PC-9 (cell line): ENCODE results near the gene MANEAL. TPM values are rescaled to one million over a fixed set of nuclear protein-coding genes. Genes with fewer than 3 reads are reported as not detected.
A peak's percentile ranks its signal among the peaks of the same experiment; 100 is the strongest.

Source experiments
- BruUV-seq: library from RNA; stranded (reverse); fragments of 400-500 nt; replicated peaks from 2 replicates; lab custom pipeline; 2021; lab: Mats Ljungman, UMichigan
- CTCF ChIA-PET: fragments of 300-600 bp; sonication (Branson Sonifier 250); formaldehyde crosslinking; loops from one replicate; lab custom pipeline; 2022; ENCODE audit warnings: antibody characterized with exemption; lab: Charles Lee
- POLR2A ChIA-PET: fragments of 300-600 bp; sonication (Branson Sonifier 250); formaldehyde crosslinking; loops from one replicate; lab custom pipeline; 2022; ENCODE audit warnings: antibody characterized with exemption; ENCODE audit not compliant: unreplicated experiment; lab: Charles Lee
- DNase-seq, 2 experiments: peaks; one replicate each; pipeline versions ENCODE4 v3.0.0 to v3.0.0-alpha.2; 2015 to 2022; ENCODE audit warnings: mixed read lengths in 1 of 2
- H2AFZ ChIP-seq: fragments of 200-600 bp; sonication (generic); 2 replicates; pipeline ENCODE4 v1.8.1; 2017; ENCODE audit warnings: antibody characterized with exemption
- H3F3A ChIP-seq: fragments of 200-600 bp; sonication (generic); 2 replicates; pipeline ENCODE4 v1.8.1; 2017; ENCODE audit warnings: antibody characterized with exemption, mild to moderate bottlenecking, low read depth; ENCODE audit not compliant: insufficient read depth
- H3K27ac ChIP-seq: fragments of 200-600 bp; sonication (generic); 2 replicates; pipeline ENCODE4 v1.6.1; 2016; ENCODE audit warnings: mixed run types
- H3K27me3 ChIP-seq: fragments of 200-600 bp; sonication (generic); 2 replicates; pipeline ENCODE4 v1.6.1; 2016; ENCODE audit warnings: low read depth, mixed run types; ENCODE audit not compliant: insufficient read depth
- H3K36me3 ChIP-seq: fragments of 200-600 bp; sonication (generic); 2 replicates; pipeline ENCODE4 v1.6.1; 2016; ENCODE audit warnings: low read depth, mixed run types
- H3K4me1 ChIP-seq: fragments of 200-600 bp; sonication (generic); replicated peaks from 2 replicates; pipeline ENCODE4 v1.6.1; 2016; ENCODE audit warnings: mixed run types; ENCODE audit not compliant: insufficient read depth
- H3K4me2 ChIP-seq: fragments of 200-600 bp; sonication (generic); 2 replicates; pipeline ENCODE4 v1.6.1; 2017; ENCODE audit warnings: mixed run types
- H3K4me3 ChIP-seq: fragments of 200-600 bp; sonication (generic); 2 replicates; pipeline ENCODE4 v1.6.1; 2016; ENCODE audit warnings: mixed run types
- H3K79me2 ChIP-seq: fragments of 200-600 bp; sonication (generic); 2 replicates; pipeline ENCODE4 v1.6.1; 2017; ENCODE audit warnings: low read depth, mixed run types
- H3K9me2 ChIP-seq: fragments of 200-600 bp; sonication (generic); 2 replicates; pipeline ENCODE4 v1.8.1; 2017; ENCODE audit warnings: mild to moderate bottlenecking; ENCODE audit not compliant: insufficient read depth
- H3K9me3 ChIP-seq: fragments of 200-600 bp; sonication (generic); 2 replicates; pipeline ENCODE4 v1.8.1; 2016; ENCODE audit warnings: low read depth; ENCODE audit not compliant: insufficient read depth
- H4K20me1 ChIP-seq: fragments of 200-600 bp; sonication (generic); 2 replicates; pipeline ENCODE4 v1.8.1; 2017; ENCODE audit not compliant: insufficient read depth
- CTCF ChIP-seq: fragments of 200-600 bp; sonication (generic); conservative IDR thresholded peaks from 2 replicates; pipeline ENCODE4 v1.6.1; 2017; ENCODE audit warnings: mixed run types, antibody characterized with exemption, mild to moderate bottlenecking, moderate library complexity
- EZH2 ChIP-seq: fragments of 200-600 bp; sonication (generic); IDR thresholded peaks from 2 replicates; pipeline ENCODE4 v1.8.0; 2017; ENCODE audit warnings: antibody characterized with exemption, low read depth
- intact Hi-C: fragments of 100-400 bp; cut with micrococcal nuclease; formaldehyde crosslinking; loops from one replicate; pipeline ENCODE4 v1.10.0; 2022; ENCODE audit not compliant: unreplicated experiment
- total RNA-seq: library from RNA; stranded (reverse); gene quantifications from 2 replicates; pipeline ENCODE4 v1.2.3, GENCODE V29; 2021

Gene MANEAL
- total RNA-seq, 1 experiment from 2014 or later: 11.3 TPM

- Histone ChIP-seq H3K79me2 (peaks cover 30% of the 10 kb centered on the region), H3K27ac (no peak overlapping the region), H4K20me1 (no peaks in the 10 kb centered on the region), H3K4me3 (no peak overlapping the region), H3K9me2 (no peaks in the 10 kb centered on the region), H3K36me3 (peaks cover 26% of the 10 kb centered on the region), H2AFZ (no peak overlapping the region), H3K9me3 (no peaks in the 10 kb centered on the region), H3K4me1 (peaks cover 20% of the 10 kb centered on the region), H3F3A (no peaks in the 10 kb centered on the region), H3K4me2 (no peak overlapping the region), H3K27me3 (no peaks in the 10 kb centered on the region)
- intact Hi-C loops: no loop called here
- no TSS peak for BruUV-seq
- ChIA-PET POLR2A (interaction anchor here (0.6 kb wide), 1 partner anchor 8 kb away, joined by 5 read pairs; no protein-coding TSS in a partner anchor), CTCF (no interaction called here)
- TF ChIP-seq EZH2: no peak
- TF ChIP-seq CTCF: no peak
- DNase-seq: no peak
Measured at GRCh38 chr1:37841652-37842051, 48.0 kb downstream of the MANEAL start.

- BruUV-seq: no TSS peak
- DNase-seq: no peak
- ChIA-PET POLR2A (no interaction called here), CTCF (interaction anchor here (0.6 kb wide), 1 partner anchor 119 kb away, joined by 6 read pairs; no protein-coding TSS in a partner anchor)
- H2AFZ ChIP-seq: no peak overlapping the region
- H3K27me3 ChIP-seq: no peaks in the 10 kb centered on the region
- peak overlapping the region; percentile 54 for H3K27ac ChIP-seq
- H3K4me2 ChIP-seq: no peak overlapping the region
- peaks cover 5% of the 10 kb centered on the region; the same call in 1 of the 2 replicates for H3F3A ChIP-seq
- H3K9me2 ChIP-seq: no peaks in the 10 kb centered on the region
- H3K36me3 ChIP-seq: peaks cover 14% of the 10 kb centered on the region; the same call in 1 of the 2 replicates
- H3K4me3 ChIP-seq: no peak overlapping the region
- H3K4me1 ChIP-seq: peaks cover 28% of the 10 kb centered on the region
- TF ChIP-seq EZH2 (no peak), CTCF (no peak)
- no peaks in the 10 kb centered on the region for H3K9me3 ChIP-seq
- intact Hi-C loops: no loop called here
- H4K20me1 ChIP-seq: no peaks in the 10 kb centered on the region
- H3K79me2 ChIP-seq: peaks cover 58% of the 10 kb centered on the region
Measured at GRCh38 chr1:37844536-37844935, 50.9 kb downstream of the MANEAL start.

GRCh38 chr1:37845049-37845646, 51.5 kb downstream of the MANEAL start:
- Histone ChIP-seq H3K27ac (peak overlapping the region; percentile 54), H3K4me1 (peaks cover 34% of the 10 kb centered on the region), H2AFZ (no peak overlapping the region), H4K20me1 (no peaks in the 10 kb centered on the region), H3F3A (peaks cover 11% of the 10 kb centered on the region; the same call in 1 of the 2 replicates), H3K79me2 (peaks cover 64% of the 10 kb centered on the region), H3K4me3 (no peak overlapping the region), H3K9me2 (no peaks in the 10 kb centered on the region), H3K9me3 (no peaks in the 10 kb centered on the region), H3K27me3 (no peaks in the 10 kb centered on the region), H3K4me2 (peak overlapping the region; percentile 52), H3K36me3 (peaks cover 9% of the 10 kb centered on the region; the same call in 1 of the 2 replicates)
- ChIA-PET CTCF (no interaction called here), POLR2A (no interaction called here)
- no TSS peak for BruUV-seq
- DNase-seq: peak in 1 of 2 experiments; percentile 67
- intact Hi-C loops: no loop called here
- TF ChIP-seq CTCF (no peak), EZH2 (no peak)
